ENCODE measurements around the gene COX5A.

GRCh38 chr15:74960286-74960685 is 22.4 kb upstream of the COX5A start:
- TF ChIP-seq POLR2A (IDR thresholded peaks at IDR 0.05; ENCODE audit: low read length) (no peak), GATA1 (IDR thresholded peaks at IDR 0.05; ENCODE audit: low read depth, low read length) (no peak)

Measured in erythroblast (primary cell).